Stimulated activated CD4-positive, alpha-beta T cell treated with anti-CD3 and anti-CD28 coated beads, Interleukin-1b, Interleukin-23, amount 100 ng/mL, for 4 hours (primary cell): ENCODE results near the gene TPK1.
"Not testable (repeated sequence)": the region's sequence is repeated elsewhere in the genome, so short reads cannot be mapped to it uniquely, and the experiment has no call there.

ENCODE experiments used
- DNase-seq, 2 donors: peaks; one replicate each; pipeline ENCODE4 v3.0.0-alpha.2; 2020; ENCODE audit warnings: low read depth in 2 of 2

Gene TPK1

DNA sequence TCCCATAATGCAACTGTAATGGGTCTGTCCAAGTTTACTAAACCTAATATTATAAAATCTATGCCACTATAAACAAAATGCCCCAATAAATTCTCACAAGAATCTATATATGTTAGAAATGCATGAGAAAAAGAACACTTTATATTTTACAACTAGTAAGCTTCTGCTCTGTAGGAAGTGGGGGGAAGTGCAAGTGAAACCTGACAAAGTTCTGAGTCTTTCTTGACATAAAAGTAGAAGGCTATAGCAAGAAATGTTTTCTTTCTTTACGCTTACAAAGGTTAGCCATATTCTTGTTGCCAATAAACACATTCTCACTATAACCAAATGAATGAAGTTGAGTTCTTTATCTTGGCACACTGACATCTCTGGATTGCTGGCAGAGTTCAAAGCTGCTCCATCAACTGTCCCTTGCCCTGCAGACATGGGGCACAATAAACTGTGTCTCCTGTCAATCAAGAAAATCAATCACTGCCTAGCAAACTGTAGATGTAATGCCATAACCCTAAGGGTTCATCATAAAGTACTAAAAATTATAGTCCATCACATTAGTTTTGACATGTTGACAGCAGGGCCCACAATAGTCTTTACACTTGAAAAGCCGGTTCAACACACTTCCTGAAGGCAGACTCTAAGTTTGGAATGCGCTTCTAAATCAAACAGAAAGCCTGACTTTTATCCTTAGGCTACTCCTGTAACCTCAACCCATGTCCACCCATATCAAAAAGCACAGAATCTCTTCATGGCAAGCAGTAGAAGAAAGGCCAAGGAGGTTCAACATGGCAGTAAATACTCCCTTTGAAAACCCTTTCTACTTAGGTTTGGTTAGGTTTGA, 58.6 kb downstream of the TPK1 start:
- DNase-seq: no peak

- DNase-seq: no peak
Measured at GRCh38 chr7:144776447-144776846, 59.4 kb downstream of the TPK1 start.

DNA sequence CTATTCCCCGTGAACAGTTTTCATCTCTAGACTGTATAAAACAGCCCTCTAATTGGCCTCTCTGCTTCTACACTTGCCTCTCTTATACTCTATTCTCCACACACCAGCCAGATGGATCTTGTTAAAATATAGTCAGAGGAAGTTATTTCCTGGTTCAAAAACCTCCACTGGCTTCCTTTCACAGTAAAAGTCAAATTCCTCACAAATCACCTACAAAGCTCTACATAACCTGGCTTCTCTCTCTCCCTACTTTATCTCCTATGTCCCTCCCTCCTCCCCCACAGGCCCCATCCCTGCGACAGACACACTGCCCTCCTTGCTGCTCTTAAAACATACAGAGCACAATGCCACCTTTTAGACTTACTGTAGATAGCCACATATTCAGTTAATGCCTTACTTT, 60.1 kb downstream of the TPK1 start:
- no peak for DNase-seq

DNA sequence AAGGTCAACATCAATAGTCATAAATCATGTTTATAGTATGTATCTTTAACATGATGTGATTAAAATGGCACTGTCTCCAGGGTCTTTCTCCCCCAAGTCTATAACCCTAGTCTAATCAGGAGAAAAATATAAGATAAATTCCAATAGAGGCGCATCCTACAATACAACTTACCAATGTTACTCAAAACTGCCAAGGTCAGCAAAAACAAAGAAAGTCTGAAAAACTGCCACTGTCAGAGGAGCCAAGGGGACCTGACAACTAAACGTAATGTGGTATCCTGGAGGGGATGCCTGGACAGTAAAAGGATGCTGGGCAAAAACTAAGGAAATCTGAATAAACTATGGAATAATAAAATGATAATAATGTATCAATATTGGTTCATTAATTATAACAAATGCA, 63.9 kb downstream of the TPK1 start:
- DNase-seq: no peak

DNA sequence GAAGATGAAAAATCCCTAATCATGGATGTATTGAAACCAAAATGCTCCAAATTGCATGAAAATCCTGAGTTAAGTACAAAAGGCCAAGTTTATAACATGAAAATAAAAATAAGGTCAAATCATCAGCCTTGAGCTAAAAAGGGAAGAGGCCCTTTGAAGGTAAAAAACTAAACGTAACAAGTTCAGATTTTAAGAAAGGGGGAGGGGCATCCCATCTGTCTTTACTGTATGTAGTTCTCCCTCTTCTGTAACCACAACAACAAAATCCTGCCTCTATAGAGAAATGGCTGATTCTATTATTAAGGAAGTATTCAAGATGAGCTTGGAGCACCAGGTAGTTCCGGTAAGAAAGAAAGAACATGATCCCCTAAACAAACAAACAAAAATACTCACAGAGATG, 64.7 kb downstream of the TPK1 start:
- no peak for DNase-seq

DNA sequence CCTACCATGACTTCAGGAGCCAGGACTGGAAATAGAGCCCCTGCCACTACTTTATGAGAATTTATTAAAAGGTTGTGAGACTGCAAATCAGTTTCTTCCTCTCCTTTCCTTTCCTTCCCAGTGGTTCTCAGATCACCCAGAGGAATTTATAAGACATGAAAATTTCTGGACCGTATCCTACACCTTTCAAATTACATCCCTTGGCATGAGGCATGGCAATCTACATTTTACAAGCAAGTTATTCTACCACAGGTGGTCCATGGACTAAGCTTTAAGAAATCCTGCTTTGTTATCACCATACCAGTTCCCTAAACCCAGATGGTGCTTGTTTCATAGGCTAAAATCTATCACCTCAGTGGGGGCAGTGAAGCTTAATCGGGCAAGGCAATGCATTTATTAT, 66.5 kb downstream of the TPK1 start:
- no peak for DNase-seq

GRCh38 chr7:144768633-144769032, 67.2 kb downstream of the TPK1 start:
- no peak for DNase-seq

DNA sequence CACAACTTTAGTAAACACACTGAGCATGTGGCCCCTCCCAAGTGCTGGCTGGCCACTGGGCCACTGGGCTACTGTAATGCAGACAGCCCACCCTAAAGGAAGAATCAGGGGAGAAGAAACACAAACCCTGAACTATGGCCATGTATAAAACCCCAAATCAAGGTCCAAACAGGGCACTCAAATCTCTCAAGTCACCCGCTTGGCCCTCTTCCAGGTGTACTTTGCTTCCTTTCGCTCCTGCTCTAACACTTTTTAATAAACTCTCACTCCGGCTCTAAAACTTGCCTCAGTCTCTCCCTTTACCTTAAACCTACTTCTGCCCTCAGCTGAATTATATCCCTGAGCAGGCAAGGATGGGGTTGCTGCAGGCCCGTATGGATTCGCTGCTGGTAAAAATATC, 72.6 kb downstream of the TPK1 start:
- no peak for DNase-seq

DNA sequence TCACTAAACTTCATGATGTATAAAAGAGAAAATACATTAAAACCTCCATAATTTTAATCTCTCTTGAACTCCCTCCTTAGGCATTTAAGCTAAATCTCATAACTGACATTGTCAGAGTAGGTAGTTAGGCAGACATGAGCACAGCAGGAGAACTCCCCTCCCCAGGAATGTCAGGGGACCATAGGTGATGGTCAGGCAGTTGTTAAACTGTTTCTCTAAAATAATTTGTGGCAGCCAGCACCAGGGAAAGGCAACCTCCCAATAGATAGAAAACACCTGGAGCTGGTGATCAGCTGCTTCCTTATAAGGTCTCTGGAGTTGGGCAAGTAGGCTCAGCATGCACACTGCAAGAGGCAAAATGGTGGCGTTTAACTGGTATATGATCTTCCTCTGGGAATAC, 73.0 kb downstream of the TPK1 start:
- no peak for DNase-seq

DNA sequence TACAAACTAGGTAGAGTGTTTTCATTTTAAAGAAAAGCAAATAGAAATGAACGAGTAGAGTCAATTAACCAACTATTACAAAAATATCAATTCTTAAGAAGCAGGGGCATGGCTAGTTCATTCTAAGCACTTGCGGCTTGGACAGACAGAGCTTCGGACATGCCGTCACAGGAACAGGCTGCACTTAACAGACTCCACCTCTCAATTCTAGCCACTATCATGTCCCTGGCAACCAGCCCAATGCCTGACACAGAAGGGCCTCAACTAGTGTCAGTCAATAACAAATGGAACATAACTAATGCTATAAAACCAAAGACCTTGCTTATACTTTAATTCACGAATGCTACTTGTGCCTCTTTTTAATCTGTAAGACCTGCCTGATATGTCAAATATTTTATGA, 74.4 kb downstream of the TPK1 start:
- no peak for DNase-seq

DNA sequence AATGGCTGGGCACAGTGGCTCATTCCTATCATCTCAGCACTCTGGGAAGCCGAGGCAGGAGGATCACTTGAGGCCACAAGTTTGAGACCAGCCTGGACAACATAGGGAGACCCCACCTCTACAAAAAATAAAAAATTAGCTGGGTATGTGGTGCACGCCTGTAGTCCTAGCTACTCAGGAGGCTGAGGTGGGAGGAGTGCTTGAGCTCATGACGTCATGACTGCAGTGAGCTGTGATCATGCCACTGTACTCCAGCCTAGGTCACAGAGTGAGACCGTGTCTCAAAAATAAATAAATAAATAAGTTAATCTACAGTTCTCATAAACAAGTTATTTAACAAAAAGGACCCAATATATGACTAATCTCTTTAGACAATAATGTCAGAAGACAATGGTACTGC, 76.2 kb downstream of the TPK1 start:
- no peak for DNase-seq

GRCh38 chr7:144747936-144748335, 87.9 kb downstream of the TPK1 start:
- DNase-seq: no peak

- peak in 1 of 2 donors; percentile 5 for DNase-seq
Measured at GRCh38 chr7:144738708-144739314, 97.0 kb downstream of the TPK1 start.

DNA sequence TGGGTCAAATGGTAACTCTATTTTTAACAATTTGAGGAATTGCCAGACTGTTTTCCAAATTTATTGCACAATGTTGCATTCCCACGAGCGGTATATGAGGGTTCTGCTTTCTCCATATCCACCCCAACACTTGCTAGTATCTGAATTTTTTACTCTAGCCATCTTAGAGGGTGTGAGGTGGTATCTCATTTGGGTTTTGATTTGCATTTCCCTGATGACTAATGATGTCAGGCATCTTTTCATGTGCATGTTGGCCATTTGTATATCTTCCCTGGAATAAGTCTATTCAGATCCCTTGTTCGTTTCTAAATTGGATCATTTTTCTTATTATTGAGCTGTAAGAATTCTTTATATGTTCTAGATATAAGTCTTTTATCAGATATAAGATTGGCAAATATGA, 97.7 kb downstream of the TPK1 start:
- no peak for DNase-seq

- DNase-seq: no peak
Measured at GRCh38 chr7:144736880-144737493, 98.9 kb downstream of the TPK1 start.

DNA sequence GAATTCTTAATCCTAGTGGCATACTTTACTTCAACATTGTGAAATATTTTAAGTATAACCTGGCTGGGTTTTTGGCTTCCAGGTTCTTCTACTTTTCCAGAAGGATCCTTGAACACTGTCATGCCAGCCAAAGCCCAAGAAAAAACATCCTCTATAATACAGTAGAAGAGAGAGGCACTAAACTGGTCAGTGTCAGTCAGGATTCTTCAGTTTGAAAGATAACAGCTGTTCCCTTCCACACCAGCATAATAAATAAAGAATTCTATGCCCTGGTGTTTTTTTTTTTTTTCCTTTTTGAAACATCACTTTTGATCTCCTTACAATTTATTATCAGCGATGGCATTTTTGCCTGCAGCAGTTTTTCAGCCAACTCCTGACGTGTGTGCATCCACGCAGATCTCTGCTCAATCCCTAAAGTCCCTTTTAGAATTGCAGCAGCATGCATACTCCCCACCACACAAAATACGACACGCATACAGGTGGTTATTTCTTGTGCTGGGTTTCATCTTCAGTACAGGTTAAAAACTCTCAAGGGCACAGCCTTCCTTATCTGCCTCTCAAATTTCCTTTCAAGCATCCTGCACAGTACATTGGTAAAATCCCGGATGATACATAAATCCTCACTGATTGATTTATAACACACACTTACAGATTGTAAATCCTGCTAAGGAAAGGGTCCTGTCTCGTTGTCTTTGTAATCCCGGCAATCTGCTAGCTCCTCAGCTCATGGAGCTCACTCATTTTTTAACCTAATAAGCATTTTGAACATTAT, 100.2 kb downstream of the TPK1 start:
- no peak for DNase-seq

GRCh38 chr7:144731661-144732351, 104.0 kb downstream of the TPK1 start:
- no peak for DNase-seq

GRCh38 chr7:144730224-144730623, 105.6 kb downstream of the TPK1 start:
- no peak for DNase-seq

DNA sequence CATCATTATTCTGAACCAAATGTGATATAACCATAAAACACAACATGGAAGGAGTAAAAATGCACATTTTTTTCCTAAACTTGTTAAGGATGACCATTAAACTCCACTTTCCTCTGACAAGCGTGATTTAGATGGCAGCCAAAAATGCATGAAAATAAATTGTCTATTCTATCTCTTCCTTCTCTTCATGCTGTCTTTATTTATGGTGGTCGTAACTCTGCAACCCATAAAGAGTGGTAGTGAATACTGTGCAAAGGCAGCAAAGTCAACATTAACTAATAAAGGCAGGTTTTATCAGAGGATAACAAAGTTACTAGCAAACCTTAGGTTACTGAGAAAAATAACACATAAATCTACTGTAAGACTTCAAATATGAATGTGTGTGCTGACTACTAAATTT, 106.6 kb downstream of the TPK1 start:
- DNase-seq: no peak

DNA sequence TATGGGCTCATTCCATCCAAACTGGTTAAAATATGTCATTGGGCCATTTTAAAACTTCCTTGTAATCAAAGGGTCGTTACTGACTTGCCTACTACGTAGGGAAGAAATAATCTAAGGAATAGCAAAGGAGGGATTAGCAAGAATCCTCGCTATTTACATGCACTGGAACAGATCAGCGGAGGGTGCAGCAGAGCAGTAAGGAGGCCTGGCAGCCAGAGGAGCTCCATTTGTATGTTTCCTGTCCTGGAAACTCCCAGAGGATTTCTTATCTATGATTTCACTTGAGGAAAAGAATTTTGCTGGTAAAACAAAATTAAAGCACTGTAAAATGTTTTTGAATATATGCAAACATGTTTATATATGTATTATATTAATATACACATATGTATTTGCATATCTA, 107.3 kb downstream of the TPK1 start:
- DNase-seq: no peak

DNA sequence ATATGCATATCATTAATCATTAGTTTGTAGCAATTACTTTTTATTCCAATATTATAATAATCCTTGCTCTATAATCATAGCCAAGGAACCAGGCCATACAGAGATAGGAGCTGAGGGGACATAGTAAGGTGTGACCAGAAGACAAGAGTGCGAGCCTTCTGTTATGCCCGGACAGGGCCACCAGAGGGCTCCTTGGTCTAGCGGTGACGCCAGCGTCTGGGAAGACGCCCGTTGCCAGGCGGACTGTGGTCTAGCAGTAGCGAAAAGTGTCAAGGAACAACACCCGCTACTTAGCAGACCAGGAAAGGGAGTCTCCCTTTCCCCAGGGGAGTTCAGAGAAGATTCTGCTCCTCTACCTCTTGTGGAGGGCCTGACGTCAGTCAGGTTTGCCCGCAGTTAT, 109.0 kb downstream of the TPK1 start:
- DNase-seq: not testable (repeated sequence)

DNA sequence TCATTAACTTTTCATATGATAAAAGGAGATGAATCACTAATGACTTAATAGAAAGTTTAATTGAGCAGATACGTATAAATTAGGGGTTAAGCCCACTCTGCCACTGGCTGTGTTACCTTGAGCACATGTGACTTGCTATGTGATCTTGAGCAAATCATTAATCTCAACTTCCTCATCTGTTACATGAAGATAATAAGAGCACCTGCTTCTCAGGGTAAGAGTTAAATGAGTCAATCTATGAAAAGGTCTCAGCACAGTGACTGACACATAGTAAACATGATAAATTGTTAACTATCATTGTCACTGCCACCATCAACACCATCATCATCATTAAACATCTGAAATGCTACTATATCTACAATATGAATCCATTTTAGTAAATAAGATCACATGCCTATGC, 110.8 kb downstream of the TPK1 start:
- no peak for DNase-seq
